Activated naive CD8-positive, alpha-beta T cell treated with anti-CD3 and anti-CD28 coated beads, Interleukin-2, amount 50 U/mL, for 24 hours (primary cell): Measurements from ENCODE around the gene MAMDC4.
"Not testable (repeated sequence)": the region's sequence is repeated elsewhere in the genome, so short reads cannot be mapped to it uniquely, and the experiment has no call there.

Experiments
- ATAC-seq: fragments of 150-1000 bp; cut with Tn5 transposase; one replicate; pipeline ENCODE4 v1.10.0; 2021
- DNase-seq: peaks from one replicate; pipeline ENCODE4 v3.0.0; 2021
- H3K27ac Mint-ChIP-seq: one replicate; pipeline ENCODE4 v1.8.0; 2021; ENCODE audit warnings: mild to moderate bottlenecking, mixed read lengths
- H3K27me3 Mint-ChIP-seq: one replicate; pipeline ENCODE4 v1.8.0; 2021; ENCODE audit warnings: mixed read lengths
- H3K36me3 Mint-ChIP-seq: one replicate; pipeline ENCODE4 v1.8.0; 2021; ENCODE audit warnings: low read depth, mixed read lengths
- H3K4me1 Mint-ChIP-seq: one replicate; pipeline ENCODE4 v1.8.0; 2021; ENCODE audit warnings: mixed read lengths
- H3K4me3 Mint-ChIP-seq: one replicate; pipeline ENCODE4 v1.8.0; 2021; ENCODE audit warnings: mild to moderate bottlenecking, moderate library complexity, mixed read lengths
- H3K9me3 Mint-ChIP-seq: one replicate; pipeline ENCODE4 v1.8.0; 2021; ENCODE audit warnings: mixed read lengths

Gene MAMDC4

DNA sequence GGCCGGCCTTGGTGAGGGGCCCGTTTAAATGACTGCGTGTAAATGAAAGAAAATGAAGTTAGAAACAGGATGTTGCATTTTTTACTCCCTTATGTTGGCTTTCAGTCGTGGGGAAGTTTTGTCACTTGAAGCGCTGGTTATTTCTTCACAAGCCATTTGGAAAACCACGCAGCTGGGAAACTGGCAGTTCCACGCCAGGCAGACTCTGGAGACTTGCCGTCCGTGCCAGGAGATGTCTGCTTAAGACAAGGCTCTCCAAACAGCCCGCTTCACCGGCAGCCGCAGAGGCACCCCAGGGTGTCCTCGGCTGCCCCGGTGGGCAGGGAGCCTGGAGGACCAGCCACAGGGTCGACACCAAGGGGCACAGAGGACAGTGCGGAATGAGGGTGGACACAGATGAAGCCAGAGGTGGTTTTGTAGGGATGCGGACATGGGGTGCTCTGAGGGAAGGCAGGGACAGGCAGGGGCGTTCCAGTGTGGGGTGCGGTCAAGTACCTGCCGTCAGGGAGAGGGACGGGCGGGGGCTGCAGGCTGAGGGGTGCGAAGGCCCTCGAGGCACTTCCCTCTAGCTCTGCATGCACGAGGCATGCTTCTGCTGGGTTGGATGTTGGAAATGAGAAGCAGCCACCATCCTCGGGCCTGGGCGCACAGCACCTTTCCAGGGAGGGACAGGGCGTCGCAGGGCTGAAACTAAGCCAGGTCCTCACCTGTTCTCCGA is 21.0 kb upstream of the MAMDC4 start:
- Mint-ChIP-seq H3K27ac (no peak overlapping the region), H3K4me3 (no peak overlapping the region), H3K36me3 (peaks cover 4% of the 10 kb centered on the region), H3K27me3 (no peaks in the 10 kb centered on the region), H3K9me3 (no peaks in the 10 kb centered on the region), H3K4me1 (no peaks in the 10 kb centered on the region)
- no peak for ATAC-seq
- DNase-seq = no peak

DNA sequence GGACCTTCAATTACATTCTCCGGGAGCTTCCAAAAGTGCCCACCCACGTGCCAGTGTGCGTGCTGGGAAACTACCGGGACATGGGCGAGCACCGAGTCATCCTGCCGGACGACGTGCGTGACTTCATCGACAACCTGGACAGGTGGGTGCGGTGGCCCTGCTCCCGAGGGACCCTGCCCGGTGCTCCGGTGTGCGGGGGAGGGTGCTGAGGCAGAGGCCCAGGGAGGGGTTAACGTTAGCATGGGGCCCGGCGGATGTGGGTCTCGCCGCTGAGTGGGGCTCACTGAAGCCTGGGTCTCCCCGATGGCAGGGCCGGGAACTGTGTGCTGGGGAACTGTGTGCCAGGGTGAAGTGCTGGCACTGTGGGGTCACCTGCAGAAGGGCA is 20.4 kb upstream of the MAMDC4 start:
- Mint-ChIP-seq H3K9me3 (no peaks in the 10 kb centered on the region), H3K36me3 (peaks cover 4% of the 10 kb centered on the region)

DNA sequence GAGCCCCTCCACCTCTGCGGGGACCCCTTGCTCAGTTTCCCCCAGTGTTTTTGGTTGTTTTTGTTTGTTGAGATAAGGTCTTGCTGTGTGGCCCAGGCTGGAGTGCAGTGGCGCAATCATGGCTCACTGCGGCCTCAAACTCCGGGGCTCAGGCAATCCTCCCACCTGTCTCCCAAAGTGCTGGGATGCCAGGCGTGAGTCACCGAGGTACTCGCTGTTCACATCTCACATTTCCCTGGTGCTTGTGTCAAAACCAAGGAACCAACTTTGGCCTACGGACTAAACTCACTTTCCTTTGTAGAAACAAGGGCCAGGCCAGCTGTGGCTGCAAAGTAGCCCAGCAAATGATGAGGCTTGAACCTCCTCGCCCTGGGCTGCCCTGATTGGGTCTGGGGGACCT is 19.6 kb upstream of the MAMDC4 start:
- no peaks in the 10 kb centered on the region for H3K4me1 Mint-ChIP-seq
- DNase-seq = no peak
- H3K9me3 Mint-ChIP-seq = no peaks in the 10 kb centered on the region
- ATAC-seq = no peak
- H3K36me3 Mint-ChIP-seq = peaks cover 4% of the 10 kb centered on the region
- no peaks in the 10 kb centered on the region for H3K27me3 Mint-ChIP-seq
- no peak overlapping the region for H3K4me3 Mint-ChIP-seq
- H3K27ac Mint-ChIP-seq = no peak overlapping the region

More for the DNA sequence above, 20.4 kb upstream of the MAMDC4 start:
- ATAC-seq (no peak), DNase-seq (no peak)
- H3K27me3 Mint-ChIP-seq = no peaks in the 10 kb centered on the region
- no peak overlapping the region for H3K4me3 Mint-ChIP-seq
- H3K4me1 Mint-ChIP-seq = no peaks in the 10 kb centered on the region
- H3K27ac Mint-ChIP-seq = no peak overlapping the region

DNA sequence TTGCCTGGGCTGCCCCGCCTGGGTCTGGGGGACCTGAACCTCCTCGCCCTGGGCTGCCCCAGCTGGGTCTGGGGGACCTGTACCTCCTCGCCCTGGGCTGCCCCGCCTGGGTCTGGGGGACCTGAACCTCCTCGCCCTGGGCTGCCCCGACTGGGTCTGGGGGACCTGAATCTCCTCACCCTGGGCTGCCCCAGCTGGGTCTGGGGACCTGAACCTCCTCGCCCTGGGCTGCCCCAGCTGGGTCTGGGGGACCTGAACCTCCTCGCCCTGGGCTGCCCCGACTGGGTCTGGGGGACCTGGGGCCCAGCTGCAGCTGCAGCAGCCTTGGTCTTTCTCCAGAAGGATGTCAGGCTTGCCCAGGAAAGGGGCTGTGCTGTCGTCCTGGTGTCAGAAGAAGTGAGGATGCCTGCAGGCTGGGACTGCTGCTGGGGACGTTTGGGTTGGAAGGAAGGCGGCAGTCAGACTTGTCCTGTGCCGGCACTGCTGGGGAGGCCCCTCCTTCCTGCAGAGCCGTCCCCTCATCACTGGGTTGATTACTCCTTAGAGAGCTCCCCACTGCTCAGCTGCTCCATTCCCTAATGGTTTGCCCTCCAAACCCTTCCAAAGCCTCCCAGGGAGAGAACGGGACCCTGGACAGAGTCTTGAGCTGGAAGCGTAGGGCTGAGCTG is 18.6 kb upstream of the MAMDC4 start:
- H3K27ac Mint-ChIP-seq, ATAC-seq, H3K36me3 Mint-ChIP-seq, DNase-seq, H3K4me1 Mint-ChIP-seq, H3K27me3 Mint-ChIP-seq, H3K4me3 Mint-ChIP-seq, H3K9me3 Mint-ChIP-seq: not testable (repeated sequence)

DNA sequence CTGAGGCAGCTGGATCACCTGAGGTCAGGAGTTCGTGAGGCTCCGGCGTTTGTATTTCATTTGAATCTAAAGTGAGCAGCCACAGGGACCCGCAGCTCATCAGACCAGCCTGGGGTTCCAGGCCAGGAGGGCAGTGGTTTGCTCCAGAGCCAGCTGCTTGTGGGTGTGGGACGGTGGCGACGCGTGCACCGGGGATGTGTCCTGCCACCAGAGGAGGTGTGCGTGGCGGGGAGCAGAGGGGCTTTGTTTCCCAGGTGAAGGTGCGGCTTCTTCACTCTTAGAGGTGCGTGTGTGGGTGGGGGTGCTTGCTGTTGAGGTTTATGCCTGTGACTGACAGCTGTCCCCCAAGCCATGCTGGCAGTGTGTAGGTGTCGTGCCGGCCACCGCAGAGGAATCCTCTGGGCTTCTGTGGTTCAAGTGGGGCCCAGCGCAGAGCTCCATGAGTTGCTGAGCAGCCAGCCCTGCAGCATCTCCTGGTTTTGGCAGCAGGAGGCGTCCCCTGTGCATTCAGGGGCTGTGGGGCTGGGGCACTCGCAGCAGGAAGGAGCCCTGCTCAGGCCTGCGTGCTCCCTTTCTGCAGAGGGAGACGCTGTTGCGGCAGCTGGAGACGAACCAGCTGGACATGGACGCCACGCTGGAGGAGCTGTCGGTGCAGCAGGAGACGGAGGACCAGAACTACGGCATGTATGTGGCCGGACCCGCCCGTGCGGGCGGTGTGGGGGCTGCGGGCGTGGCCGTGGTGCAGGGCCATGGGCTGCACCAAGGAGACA is 16.8 kb upstream of the MAMDC4 start:
- Mint-ChIP-seq H3K4me3 (no peak overlapping the region), H3K27me3 (no peaks in the 10 kb centered on the region), H3K4me1 (peaks cover 3% of the 10 kb centered on the region), H3K36me3 (peaks cover 4% of the 10 kb centered on the region), H3K27ac (no peak overlapping the region), H3K9me3 (no peaks in the 10 kb centered on the region)
- ATAC-seq (no peak), DNase-seq (no peak)

DNA sequence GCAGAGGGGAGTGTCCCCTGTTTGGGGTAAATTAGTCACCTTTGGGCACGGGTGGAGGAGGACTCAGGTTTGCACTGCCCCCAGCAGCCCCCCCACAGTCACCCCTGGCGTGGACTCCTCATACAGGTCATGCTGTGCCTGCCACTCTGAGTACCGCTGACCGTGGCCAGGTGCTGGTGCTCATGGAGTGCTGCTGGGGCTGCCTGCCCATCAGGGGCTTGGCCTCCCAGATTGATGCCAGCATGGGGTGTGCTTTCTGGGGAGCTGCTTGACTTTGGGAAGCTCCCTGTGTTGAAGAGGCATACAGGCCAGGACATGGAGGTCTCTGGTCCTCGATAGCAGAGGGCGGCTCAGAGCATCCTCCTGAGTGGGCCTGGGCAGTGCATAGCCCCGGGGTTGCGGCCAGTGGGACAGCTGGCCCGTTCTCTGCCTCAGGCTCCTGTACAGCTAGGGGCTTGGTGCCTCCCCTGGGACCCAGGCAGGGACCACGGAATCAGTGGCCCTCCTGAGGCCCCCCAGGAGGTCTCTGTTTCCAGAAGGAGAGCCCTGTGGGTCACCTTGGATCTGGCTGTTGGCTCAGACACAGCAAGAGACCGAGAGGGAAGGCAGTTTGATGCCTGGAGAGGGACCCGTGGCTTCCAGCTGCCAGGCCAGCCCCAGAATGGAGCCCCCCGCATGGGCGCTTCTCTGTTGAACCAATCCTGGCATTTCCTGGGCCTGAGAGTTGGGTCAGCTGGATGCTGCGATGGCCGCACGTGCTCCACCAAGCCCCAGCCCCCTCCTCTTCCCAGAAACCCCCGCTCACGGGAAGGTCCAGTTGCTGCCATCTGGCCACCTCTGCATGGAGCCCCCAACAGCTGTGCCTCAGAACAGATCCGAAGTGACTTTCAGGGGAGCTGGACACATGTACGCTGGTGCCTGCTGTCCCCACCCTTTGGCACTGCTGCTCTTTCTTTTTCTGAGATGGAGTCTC is 15.9 kb upstream of the MAMDC4 start:
- Mint-ChIP-seq H3K27me3 (no peaks in the 10 kb centered on the region), H3K4me1 (peaks cover 3% of the 10 kb centered on the region), H3K36me3 (peaks cover 4% of the 10 kb centered on the region), H3K27ac (no peak overlapping the region), H3K9me3 (no peaks in the 10 kb centered on the region), H3K4me3 (no peak overlapping the region)
- DNase-seq (no peak), ATAC-seq (no peak)

DNA sequence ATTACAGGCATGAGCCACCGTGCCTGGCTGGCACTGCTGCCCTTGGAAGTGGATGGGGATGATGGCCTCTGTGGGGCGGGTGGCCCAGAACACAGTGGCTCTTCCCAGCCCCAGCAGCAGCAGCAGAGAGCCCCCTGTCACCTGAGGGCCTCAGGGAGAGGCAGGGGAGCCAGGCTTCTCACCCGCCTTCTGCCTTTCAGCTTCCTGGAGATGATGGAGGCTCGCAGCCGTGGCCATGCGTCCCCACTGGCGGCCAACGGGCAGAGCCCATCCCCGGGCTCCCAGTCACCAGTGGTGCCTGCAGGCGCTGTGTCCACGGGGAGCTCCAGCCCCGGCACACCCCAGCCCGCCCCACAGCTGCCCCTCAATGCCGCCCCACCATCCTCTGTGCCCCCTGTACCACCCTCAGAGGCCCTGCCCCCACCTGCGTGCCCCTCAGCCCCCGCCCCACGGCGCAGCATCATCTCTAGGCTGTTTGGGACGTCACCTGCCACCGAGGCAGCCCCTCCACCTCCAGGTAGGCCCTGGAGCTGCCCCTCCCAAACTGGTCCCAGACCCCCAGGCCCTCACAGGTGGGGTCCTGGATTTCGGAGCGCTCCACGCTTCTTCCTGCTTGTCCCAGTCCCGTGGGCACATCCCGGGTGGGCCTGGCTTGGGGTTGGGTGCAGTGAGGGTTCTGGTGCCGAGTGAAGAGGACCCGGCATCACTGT is 14.8 kb upstream of the MAMDC4 start:
- H3K27me3 Mint-ChIP-seq = no peaks in the 10 kb centered on the region
- H3K27ac Mint-ChIP-seq = no peak overlapping the region
- peaks cover 4% of the 10 kb centered on the region for H3K36me3 Mint-ChIP-seq
- no peaks in the 10 kb centered on the region for H3K9me3 Mint-ChIP-seq
- DNase-seq (no peak), ATAC-seq (no peak)
- peaks cover 7% of the 10 kb centered on the region for H3K4me1 Mint-ChIP-seq
- no peak overlapping the region for H3K4me3 Mint-ChIP-seq

DNA sequence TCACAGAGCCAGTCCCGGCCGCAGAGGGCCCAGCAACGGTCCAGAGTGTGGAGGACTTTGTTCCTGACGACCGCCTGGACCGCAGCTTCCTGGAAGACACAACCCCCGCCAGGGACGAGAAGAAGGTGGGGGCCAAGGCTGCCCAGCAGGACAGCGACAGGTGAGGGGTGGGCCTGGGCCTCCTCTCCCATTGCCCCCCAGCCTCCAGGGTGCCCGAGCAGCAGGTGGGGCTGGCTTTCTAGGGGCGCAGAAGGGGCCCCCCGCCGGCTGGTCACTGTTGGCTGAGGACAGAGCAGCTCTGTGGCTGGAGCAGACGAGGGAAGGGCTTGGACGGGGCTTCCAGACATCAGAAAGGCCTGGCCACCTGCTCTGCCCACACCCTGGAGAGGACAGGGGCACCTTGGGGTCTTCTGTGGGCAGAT is 14.3 kb upstream of the MAMDC4 start:
- H3K9me3 Mint-ChIP-seq, ATAC-seq, H3K27me3 Mint-ChIP-seq, DNase-seq, H3K4me1 Mint-ChIP-seq, H3K27ac Mint-ChIP-seq, H3K36me3 Mint-ChIP-seq, H3K4me3 Mint-ChIP-seq: not testable (repeated sequence)

DNA sequence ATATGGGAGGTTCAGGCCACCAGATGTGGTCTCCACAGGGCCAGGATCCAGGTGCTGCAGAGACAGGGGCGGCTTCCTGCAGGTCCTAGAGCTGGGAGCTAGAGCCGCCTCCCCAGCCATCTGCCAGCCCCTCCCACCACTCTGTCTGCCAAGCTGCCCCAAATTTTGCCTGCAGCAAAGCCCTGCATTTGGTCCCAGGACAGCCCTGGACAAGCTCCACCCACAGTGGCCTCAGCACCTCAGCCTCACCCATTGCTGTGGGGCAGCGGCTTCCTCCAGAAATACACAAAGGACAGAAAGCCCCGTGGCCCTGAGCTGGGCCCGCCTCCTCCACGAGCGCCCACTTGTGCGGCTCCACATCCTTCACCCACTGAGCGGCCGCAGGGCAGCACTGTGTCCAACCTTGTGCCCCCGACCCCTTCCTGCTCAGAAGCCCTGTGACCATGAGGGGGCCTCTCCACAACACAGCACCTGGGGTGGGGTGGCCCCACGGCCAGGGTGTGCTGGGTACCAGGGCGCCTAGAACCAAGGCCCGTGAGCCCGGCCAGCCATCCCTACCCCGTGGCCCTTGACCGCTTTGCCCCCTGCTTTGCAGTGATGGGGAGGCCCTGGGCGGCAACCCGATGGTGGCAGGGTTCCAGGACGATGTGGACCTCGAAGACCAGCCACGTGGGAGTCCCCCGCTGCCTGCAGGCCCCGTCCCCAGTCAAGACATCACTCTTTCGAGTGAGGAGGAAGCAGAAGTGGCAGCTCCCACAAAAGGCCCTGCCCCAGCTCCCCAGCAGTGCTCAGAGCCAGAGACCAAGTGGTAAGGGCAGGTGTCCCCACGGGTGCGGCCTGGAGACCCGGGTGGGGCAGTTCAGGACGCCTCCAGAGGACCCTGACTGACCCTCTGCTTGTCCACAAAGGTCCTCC is 13.6 kb upstream of the MAMDC4 start:
- Mint-ChIP-seq H3K27me3 (no peaks in the 10 kb centered on the region), H3K4me1 (peaks cover 12% of the 10 kb centered on the region), H3K27ac (no peak overlapping the region), H3K9me3 (no peaks in the 10 kb centered on the region), H3K36me3 (peaks cover 4% of the 10 kb centered on the region), H3K4me3 (no peak overlapping the region)
- DNase-seq = no peak
- no peak for ATAC-seq

DNA sequence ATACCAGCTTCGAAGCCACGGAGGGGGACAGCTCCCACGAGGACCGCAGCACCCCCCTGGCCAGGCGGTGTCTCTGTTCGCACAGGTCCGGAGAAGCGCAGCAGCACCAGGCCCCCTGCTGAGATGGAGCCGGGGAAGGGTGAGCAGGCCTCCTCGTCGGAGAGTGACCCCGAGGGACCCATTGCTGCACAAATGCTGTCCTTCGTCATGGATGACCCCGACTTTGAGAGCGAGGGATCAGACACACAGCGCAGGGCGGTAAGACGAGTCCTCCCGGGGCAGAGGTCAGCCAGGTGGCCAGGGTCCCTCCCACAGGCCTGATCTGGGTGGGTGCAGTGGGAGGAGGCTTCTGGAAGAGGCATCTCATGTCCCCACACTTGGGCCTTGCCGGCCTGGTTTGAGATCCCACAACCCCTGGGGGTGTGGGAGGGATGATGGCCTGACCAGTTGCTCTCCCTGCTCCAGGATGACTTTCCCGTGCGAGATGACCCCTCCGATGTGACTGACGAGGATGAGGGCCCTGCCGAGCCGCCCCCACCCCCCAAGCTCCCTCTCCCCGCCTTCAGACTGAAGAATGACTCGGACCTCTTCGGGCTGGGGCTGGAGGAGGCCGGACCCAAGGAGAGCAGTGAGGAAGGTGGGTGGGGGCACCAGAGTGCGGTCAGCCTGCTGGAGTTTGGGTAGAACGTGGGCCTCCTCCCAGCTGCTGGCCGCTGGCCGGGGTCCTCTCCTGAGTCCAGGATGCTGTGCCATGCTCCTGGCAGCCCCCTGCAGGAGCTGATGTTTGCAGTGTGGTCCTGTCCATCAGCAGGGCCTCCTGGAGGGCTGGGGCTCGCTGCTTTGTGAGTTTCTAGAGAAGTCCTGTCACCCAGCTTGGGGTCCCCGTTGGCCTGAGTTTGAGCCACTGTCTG is 12.7 kb upstream of the MAMDC4 start:
- Mint-ChIP-seq H3K4me3 (no peak overlapping the region), H3K4me1 (peaks cover 14% of the 10 kb centered on the region), H3K9me3 (no peaks in the 10 kb centered on the region), H3K36me3 (peaks cover 4% of the 10 kb centered on the region), H3K27me3 (no peaks in the 10 kb centered on the region), H3K27ac (no peak overlapping the region)
- ATAC-seq (no peak), DNase-seq (no peak)

DNA sequence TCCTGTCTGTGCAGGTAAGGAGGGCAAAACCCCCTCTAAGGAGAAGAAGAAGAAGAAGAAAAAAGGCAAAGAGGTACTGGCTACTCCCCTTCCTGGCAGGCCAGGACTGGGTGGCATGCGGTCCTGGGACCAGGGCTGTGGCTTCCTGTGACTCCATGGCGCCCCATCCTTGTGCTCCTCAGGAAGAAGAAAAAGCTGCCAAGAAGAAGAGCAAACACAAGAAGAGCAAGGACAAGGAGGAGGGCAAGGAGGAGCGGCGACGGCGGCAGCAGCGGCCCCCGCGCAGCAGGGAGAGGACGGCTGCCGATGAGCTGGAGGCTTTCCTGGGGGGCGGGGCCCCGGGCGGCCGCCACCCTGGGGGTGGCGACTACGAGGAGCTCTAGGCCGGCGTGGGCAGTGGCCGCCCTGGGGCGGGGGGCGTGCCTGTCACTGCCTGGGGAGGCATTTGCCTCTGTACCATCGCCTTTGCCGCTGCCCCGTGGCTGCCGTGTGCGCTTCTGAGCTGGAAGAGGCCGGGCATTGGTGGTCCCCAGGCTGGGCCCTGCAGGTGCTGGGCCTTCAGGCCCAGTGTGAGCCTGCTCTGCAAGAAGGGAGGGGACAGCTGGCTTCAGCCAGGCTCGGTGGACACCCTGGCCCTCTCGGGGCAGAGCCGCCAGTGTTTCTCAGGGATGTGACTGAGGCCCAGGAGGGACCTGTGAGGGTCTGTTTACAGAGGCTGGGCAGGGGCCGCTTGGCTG is 11.8 kb upstream of the MAMDC4 start:
- no peak overlapping the region for H3K4me3 Mint-ChIP-seq
- H3K27ac Mint-ChIP-seq = no peak overlapping the region
- no peak for DNase-seq
- H3K36me3 Mint-ChIP-seq = peaks cover 4% of the 10 kb centered on the region
- ATAC-seq = no peak
- H3K27me3 Mint-ChIP-seq = peaks cover 3% of the 10 kb centered on the region
- H3K4me1 Mint-ChIP-seq = peaks cover 16% of the 10 kb centered on the region
- no peaks in the 10 kb centered on the region for H3K9me3 Mint-ChIP-seq
